ENCODE measurements around the gene LAYN. TPM values are rescaled to one million over a fixed set of nuclear protein-coding genes. Genes with fewer than 3 reads are reported as not detected.

Gene LAYN
- total and polyA plus RNA-seq, 2 donors from 2014 or later, result 4.8 to 7.6 TPM

DNA sequence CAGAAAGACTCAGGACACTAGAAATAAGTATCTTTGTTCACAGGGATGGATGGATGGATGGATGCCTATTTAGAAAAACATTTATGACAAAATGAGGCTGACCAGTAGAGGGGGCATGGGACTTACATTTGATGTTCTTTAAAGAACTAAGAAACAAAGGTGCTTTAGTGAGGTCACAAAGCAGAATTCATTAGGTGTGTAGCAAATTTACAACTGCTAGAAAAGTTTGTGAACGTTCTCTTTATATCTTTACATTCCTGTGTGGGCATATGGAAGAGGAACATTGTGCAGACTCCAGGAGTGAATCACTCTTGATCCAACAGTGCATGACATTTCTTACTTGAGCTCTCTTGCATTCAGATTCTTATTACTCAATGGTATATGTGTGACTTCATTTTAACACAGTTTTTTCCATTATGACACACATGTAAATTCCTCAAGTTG, 45.9 kb downstream of the LAYN start:
- no peaks in the 10 kb centered on the region for H3K36me3 ChIP-seq (ENCODE audit: control insufficient read depth in 2 of 3, insufficient read depth in 3 of 3, low read length in 3 of 3)
- no peak overlapping the region for H3K9ac ChIP-seq (ENCODE audit: low read length in 3 of 3)
- H3K9me3 ChIP-seq (ENCODE audit: control insufficient read depth in 2 of 3, insufficient read depth in 1 of 3, low read length in 3 of 3), result no peaks in the 10 kb centered on the region
- no peaks in the 10 kb centered on the region for H3K27me3 ChIP-seq (ENCODE audit: control insufficient read depth, insufficient read depth, low read length)
- intact Hi-C loops (cut with DNase I), result loop anchor here (10.0 kb wide), 1 partner anchor 248 kb away; no protein-coding TSS in a partner anchor
- TF ChIP-seq, protein P1, sequence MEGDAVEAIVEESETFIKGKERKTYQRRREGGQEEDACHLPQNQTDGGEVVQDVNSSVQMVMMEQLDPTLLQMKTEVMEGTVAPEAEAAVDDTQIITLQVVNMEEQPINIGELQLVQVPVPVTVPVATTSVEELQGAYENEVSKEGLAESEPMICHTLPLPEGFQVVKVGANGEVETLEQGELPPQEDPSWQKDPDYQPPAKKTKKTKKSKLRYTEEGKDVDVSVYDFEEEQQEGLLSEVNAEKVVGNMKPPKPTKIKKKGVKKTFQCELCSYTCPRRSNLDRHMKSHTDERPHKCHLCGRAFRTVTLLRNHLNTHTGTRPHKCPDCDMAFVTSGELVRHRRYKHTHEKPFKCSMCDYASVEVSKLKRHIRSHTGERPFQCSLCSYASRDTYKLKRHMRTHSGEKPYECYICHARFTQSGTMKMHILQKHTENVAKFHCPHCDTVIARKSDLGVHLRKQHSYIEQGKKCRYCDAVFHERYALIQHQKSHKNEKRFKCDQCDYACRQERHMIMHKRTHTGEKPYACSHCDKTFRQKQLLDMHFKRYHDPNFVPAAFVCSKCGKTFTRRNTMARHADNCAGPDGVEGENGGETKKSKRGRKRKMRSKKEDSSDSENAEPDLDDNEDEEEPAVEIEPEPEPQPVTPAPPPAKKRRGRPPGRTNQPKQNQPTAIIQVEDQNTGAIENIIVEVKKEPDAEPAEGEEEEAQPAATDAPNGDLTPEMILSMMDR (IDR thresholded peaks at IDR 0.05; ENCODE audit: borderline replicate concordance, extremely low read depth, insufficient read depth), result peak; percentile 62
- H3K27ac ChIP-seq (ENCODE audit: low read depth in 2 of 2, low read length in 2 of 2), result no peak overlapping the region
- H3K4me1 ChIP-seq (ENCODE audit: control insufficient read depth in 2 of 3, insufficient read depth in 2 of 3, low read depth in 1 of 3, low read length in 3 of 3), result no peaks in the 10 kb centered on the region
- peak; percentile 53 for FAIRE-seq
- DNase-seq, result peak in 3 of 5 donors; percentile 17 to 69 (median 66)
- H3K4me3 ChIP-seq (ENCODE audit: low read length in 3 of 3), result no peak overlapping the region

DNA sequence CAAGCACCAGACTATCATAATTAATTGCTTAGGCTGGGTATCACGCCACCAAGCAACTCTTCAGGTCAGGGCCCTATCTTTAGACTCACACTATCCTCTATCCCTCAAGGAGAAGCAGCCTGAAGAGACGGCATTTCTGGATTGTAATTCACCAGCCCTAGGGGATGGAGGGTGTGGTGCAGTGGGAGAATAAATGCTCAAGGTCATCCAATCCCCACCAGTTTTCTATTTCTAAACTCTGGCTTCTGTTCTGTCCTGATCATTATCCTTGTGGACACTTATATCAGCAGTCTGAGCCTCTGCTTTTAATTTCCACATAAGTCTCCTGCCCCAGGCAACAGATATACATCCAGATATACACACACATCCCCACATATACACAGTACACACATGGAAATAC, 48.6 kb downstream of the LAYN start:
- no peak overlapping the region for H3K4me3 ChIP-seq (ENCODE audit: low read length in 3 of 3)
- no peak overlapping the region for H3K9ac ChIP-seq (ENCODE audit: low read length in 3 of 3)
- no peak for DNase-seq
- TF ChIP-seq, protein P1 (IDR thresholded peaks at IDR 0.05; ENCODE audit: borderline replicate concordance, extremely low read depth, insufficient read depth), result no peak
- no peaks in the 10 kb centered on the region for H3K36me3 ChIP-seq (ENCODE audit: control insufficient read depth in 2 of 3, insufficient read depth in 3 of 3, low read length in 3 of 3)
- intact Hi-C loops (cut with DNase I), result loop anchor here (10.0 kb wide), 1 partner anchor 246 kb away; no protein-coding TSS in a partner anchor
- FAIRE-seq, result no peak
- no peaks in the 10 kb centered on the region for H3K27me3 ChIP-seq (ENCODE audit: control insufficient read depth, insufficient read depth, low read length)
- no peaks in the 10 kb centered on the region for H3K4me1 ChIP-seq (ENCODE audit: control insufficient read depth in 2 of 3, insufficient read depth in 2 of 3, low read depth in 1 of 3, low read length in 3 of 3)
- no peak overlapping the region for H3K27ac ChIP-seq (ENCODE audit: low read depth in 2 of 2, low read length in 2 of 2)
- no peaks in the 10 kb centered on the region for H3K9me3 ChIP-seq (ENCODE audit: control insufficient read depth in 2 of 3, insufficient read depth in 1 of 3, low read length in 3 of 3)

DNA sequence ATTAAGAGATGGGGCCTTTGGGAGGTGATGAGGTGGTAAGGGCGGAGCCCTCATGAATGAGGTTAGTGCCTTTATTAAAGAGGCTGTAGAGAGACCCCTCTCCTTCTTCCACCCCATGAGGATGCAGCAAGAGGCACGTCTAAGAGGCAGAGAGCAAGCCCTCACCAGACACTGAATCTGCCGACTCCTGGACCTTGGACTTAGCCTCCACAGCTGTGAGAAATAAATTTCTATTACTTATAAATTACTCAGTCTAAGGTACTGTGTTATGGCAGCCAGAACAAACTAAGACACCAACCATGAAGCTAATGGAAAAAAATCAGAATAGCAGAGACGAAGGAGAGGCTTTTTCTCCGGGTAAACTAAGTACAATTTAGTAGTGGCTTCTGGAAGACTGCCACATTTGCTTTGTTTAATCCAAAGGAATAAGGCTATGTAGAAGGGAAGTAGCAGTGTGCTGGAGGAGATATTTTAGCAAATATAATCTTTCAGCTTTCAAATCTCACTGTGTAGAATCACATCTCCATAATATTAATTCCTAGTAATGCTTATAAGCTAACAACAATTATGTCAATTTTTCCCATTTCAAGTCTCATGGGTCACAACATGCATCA, 49.5 kb downstream of the LAYN start:
- TF ChIP-seq, protein P1 (IDR thresholded peaks at IDR 0.05; ENCODE audit: borderline replicate concordance, extremely low read depth, insufficient read depth), result no peak
- Histone ChIP-seq H3K27ac (ENCODE audit: low read depth in 2 of 2, low read length in 2 of 2) (no peak overlapping the region), H3K27me3 (ENCODE audit: control insufficient read depth, insufficient read depth, low read length) (no peaks in the 10 kb centered on the region), H3K4me3 (ENCODE audit: low read length in 3 of 3) (no peak overlapping the region), H3K9ac (ENCODE audit: low read length in 3 of 3) (no peak overlapping the region), H3K36me3 (ENCODE audit: control insufficient read depth in 2 of 3, insufficient read depth in 3 of 3, low read length in 3 of 3) (no peaks in the 10 kb centered on the region), H3K9me3 (ENCODE audit: control insufficient read depth in 2 of 3, insufficient read depth in 1 of 3, low read length in 3 of 3) (no peaks in the 10 kb centered on the region), H3K4me1 (ENCODE audit: control insufficient read depth in 2 of 3, insufficient read depth in 2 of 3, low read depth in 1 of 3, low read length in 3 of 3) (no peaks in the 10 kb centered on the region)
- no peak for DNase-seq
- FAIRE-seq, result no peak
- intact Hi-C loops (cut with DNase I), result loop anchor here (10.0 kb wide), 1 partner anchor 245 kb away; no protein-coding TSS in a partner anchor
